Measurements from ENCODE around the gene ZDHHC4.

The ZDHHC4 gene

DNA sequence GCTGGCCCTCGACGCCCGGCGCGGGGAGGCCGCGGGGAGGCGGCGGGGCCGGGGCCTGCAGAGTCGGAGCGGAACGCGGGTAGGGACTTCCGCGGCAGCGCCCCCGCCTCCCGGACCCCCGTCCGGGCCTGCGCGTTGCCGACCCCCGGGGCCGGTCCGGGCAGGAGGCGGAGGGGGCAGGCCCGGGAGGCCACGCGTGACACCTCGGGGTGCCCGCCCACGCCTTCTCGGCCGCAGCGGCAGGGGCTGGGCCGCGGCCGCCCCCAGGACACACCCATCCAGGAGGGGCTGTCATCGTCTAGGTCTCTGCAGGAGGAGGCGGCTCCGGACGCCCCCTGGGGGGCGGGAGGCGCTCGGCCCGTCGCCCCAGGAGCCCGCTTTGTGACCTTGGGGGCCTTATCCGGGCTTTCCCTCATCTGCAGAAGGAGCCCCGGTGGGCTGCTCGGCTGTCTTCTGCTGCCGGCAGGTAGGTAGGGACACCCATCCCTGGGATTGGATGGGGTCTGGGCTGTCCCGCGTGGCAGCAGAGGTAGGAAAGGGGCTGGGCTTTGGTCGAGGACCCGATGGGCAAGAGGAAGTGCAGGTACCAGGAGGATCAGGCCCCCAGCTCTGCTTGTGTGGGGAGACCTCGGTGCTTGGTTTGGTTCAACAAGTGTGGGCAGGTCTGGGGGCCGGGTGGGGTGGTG lies 60.4 kb downstream of the ZDHHC4 start:
- H3K79me2 ChIP-seq (ENCODE audit: low read length), result peaks cover 27% of the 10 kb centered on the region
- H2AFZ ChIP-seq (ENCODE audit: low read length), result 0 out of 2 replicates have a peak overlapping the region, but pooled peaks have one; percentile 35
- no peaks in the 10 kb centered on the region for H3K27me3 ChIP-seq (replicated peaks; ENCODE audit: insufficient read depth, low read length)
- H3F3A ChIP-seq (ENCODE audit: insufficient read depth, low read length), result no peaks in the 10 kb centered on the region
- H3K9me3 ChIP-seq (replicated peaks; ENCODE audit: insufficient read depth, low read length), result no peaks in the 10 kb centered on the region
- no peaks in the 10 kb centered on the region for H3K9me2 ChIP-seq (replicated peaks; ENCODE audit: insufficient read depth, low read length)
- H3K36me3 ChIP-seq (replicated peaks; ENCODE audit: insufficient read depth, low read length), result no peaks in the 10 kb centered on the region; the same call in 1 of the 2 replicates
- DNase-seq, result peak; percentile 45
- H3K4me2 ChIP-seq (ENCODE audit: low read depth, low read length), result peak overlapping the region; percentile 86
- peak overlapping the region; percentile 51; the same call in 1 of the 2 replicates for H3K9ac ChIP-seq (ENCODE audit: low read length)
- peak overlapping the region; percentile 69 for H3K4me3 ChIP-seq (ENCODE audit: low read length)
- H3K4me1 ChIP-seq (ENCODE audit: low read length), result no peaks in the 10 kb centered on the region
- TF ChIP-seq, protein P1, sequence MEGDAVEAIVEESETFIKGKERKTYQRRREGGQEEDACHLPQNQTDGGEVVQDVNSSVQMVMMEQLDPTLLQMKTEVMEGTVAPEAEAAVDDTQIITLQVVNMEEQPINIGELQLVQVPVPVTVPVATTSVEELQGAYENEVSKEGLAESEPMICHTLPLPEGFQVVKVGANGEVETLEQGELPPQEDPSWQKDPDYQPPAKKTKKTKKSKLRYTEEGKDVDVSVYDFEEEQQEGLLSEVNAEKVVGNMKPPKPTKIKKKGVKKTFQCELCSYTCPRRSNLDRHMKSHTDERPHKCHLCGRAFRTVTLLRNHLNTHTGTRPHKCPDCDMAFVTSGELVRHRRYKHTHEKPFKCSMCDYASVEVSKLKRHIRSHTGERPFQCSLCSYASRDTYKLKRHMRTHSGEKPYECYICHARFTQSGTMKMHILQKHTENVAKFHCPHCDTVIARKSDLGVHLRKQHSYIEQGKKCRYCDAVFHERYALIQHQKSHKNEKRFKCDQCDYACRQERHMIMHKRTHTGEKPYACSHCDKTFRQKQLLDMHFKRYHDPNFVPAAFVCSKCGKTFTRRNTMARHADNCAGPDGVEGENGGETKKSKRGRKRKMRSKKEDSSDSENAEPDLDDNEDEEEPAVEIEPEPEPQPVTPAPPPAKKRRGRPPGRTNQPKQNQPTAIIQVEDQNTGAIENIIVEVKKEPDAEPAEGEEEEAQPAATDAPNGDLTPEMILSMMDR (IDR thresholded peaks at IDR 0.05; ENCODE audit: low read length), result peak; percentile 46
- no peak for TF ChIP-seq EZH2 (optimal IDR thresholded peaks at IDR 0.05; ENCODE audit: low read depth, low read length)
- no peak for TF ChIP-seq EZH2phosphoT487 (IDR thresholded peaks at IDR 0.05; ENCODE audit: low read length)
- H4K20me1 ChIP-seq (ENCODE audit: insufficient read depth, low read length), result no peaks in the 10 kb centered on the region
- H3K27ac ChIP-seq (ENCODE audit: low read length), result no peak overlapping the region
